Tibial nerve (tissue), 4 donors: ENCODE data around the gene MAN2A2.

Experiments
- CTCF ChIP-seq, 5 experiments: fragments of 200-600 bp in 3 of 5; fragments of 450-650 bp in 2 of 5; sonication (generic) in 3 of 5; IDR thresholded peaks; one replicate each; pipeline ENCODE4 v1.5.1; 2016 to 2019; ENCODE audit warnings: antibody characterized with exemption in 5 of 5, mild to moderate bottlenecking in 3 of 5, moderate library complexity in 2 of 5
- EP300 ChIP-seq, 2 donors: sonication (generic); formaldehyde crosslinking; IDR thresholded peaks; one replicate each; pipeline ENCODE4 v1.6.1; 2017; ENCODE audit warnings: antibody characterized with exemption in 2 of 2, mild to moderate bottlenecking in 1 of 2
- POLR2A ChIP-seq, 2 donors: fragments of 450-650 bp; IDR thresholded peaks; one replicate each; pipeline ENCODE4 v1.6.1; 2017; ENCODE audit warnings: antibody characterized with exemption in 2 of 2, mild to moderate bottlenecking in 2 of 2, moderate library complexity in 2 of 2

GRCh38 chr15:90887037-90887481, 16.0 kb upstream of the MAN2A2 start:
- no peak for TF ChIP-seq CTCF (IDR thresholded peaks at IDR 0.05)
- no peak for TF ChIP-seq POLR2A (IDR thresholded peaks at IDR 0.05)
- no peak for TF ChIP-seq EP300 (IDR thresholded peaks at IDR 0.05)
